Measurements from ENCODE around the gene PRDM10.
A peak's percentile ranks its signal among the peaks of the same experiment; 100 is the strongest.
"Not testable (repeated sequence)": the region's sequence is repeated elsewhere in the genome, so short reads cannot be mapped to it uniquely, and the experiment has no call there.

Gene PRDM10

DNA sequence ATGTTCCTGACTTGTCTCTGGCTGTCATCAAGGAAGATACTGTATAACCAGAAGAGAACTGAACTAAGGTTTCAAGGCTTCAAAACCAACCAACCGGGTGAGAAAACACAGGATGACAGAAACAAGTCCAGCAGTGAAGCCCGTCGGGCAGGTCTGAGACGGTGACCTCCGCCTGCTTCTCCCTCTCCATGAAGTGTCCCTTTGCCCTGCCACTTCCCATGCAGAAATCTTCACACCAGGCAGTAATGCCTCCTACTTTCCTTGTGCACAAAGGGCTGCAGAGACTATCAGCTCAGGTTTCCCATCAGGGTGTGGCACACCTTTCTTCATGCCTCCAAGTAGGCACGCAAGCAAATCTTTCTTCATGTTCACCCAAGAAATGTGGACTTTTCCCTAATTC, 24.2 kb downstream of the PRDM10 start:
- Histone ChIP-seq H3K4me2 (no peak overlapping the region), H3K9ac (no peak overlapping the region), H3K9me3 (no peaks in the 10 kb centered on the region), H3K27me3 (no peaks in the 10 kb centered on the region), H3K36me3 (no peaks in the 10 kb centered on the region), H4K20me1 (no peaks in the 10 kb centered on the region), H3K4me3 (no peak overlapping the region), H3K27ac (no peak overlapping the region), H3K4me1 (peaks cover 34% of the 10 kb centered on the region)
- TF ChIP-seq Cebpa-rat (IDR thresholded peaks at IDR 0.05): no peak

DNA sequence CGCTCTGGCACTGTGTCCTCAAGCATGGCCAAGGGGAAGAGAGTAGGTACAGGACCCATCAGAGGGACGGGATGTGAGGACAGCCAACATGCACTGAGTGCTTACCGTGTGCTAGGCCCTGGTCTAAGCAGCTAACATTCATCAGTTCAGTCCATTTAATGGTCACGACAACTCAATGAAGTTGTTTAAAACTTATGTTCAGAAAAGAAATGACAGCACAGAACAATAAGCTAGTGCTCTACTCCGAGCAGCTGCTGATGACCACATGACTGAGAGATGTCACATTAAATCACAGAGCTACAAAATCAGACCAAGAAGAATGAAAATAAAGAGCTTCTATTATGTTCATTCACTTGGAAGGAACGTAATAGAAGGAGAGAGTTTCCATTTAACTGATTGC, 26.3 kb downstream of the PRDM10 start:
- Histone ChIP-seq H3K9ac (no peak overlapping the region), H3K9me3 (no peaks in the 10 kb centered on the region), H3K27me3 (no peaks in the 10 kb centered on the region), H3K4me1 (peaks cover 55% of the 10 kb centered on the region), H3K27ac (peak overlapping the region; percentile 43; the same call in 1 of the 2 replicates), H3K4me3 (no peak overlapping the region), H4K20me1 (no peaks in the 10 kb centered on the region), H3K4me2 (0 out of 2 replicates have a peak overlapping the region, but pooled peaks have one; percentile 85), H3K36me3 (no peaks in the 10 kb centered on the region)
- TF ChIP-seq Cebpa-rat (IDR thresholded peaks at IDR 0.05): no peak

DNA sequence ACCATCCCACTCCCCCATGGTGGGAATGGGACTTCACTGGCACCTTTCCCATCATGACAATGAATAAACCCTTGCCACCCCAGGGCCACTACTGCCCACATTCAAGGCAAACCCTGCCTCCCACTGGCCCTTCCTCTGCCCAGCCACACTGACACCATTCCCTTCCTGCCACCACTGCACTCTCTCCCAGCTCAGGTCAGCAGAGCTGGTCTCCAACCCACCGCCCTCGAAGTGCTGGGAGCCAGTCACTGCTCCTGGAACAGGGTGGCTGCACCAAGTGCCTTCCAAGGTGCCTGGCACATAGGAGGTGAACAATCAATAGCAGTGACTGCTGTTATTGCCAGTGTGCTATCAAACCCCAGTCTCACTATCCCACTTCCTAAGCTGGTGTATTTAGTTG, 27.1 kb downstream of the PRDM10 start:
- Histone ChIP-seq H3K4me1 (peaks cover 63% of the 10 kb centered on the region), H3K4me2 (peak overlapping the region; percentile 85; the same call in 1 of the 2 replicates), H4K20me1 (no peaks in the 10 kb centered on the region), H3K27ac (peak overlapping the region; percentile 43), H3K4me3 (no peak overlapping the region), H3K9ac (no peak overlapping the region), H3K27me3 (no peaks in the 10 kb centered on the region), H3K9me3 (0 out of 2 replicates have a peak, but pooled peaks cover 7% of the 10 kb centered on the region), H3K36me3 (no peaks in the 10 kb centered on the region)
- no peak for TF ChIP-seq Cebpa-rat (IDR thresholded peaks at IDR 0.05)

DNA sequence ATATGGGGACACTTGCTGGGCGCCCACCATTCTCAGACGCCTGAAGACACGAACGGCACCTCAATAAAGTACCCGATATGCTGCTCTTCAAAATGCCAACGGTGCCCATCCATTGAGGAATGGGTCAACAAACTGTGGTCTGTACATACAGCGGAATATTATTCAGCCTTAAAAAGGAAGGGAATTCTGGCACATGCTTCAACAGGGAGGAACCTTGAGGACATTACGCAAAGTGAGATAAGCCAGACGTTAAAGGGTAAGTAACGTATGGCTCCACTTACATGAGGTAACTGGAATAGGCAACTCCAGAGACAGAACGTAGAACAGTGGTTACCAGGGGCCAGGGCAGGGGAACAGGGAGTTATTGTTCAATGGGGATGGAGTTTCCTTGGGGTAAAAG, 28.0 kb downstream of the PRDM10 start:
- Histone ChIP-seq H3K9ac (peak overlapping the region; percentile 59; the same call in 1 of the 2 replicates), H3K27me3 (no peaks in the 10 kb centered on the region), H3K9me3 (0 out of 2 replicates have a peak, but pooled peaks cover 7% of the 10 kb centered on the region), H3K4me3 (no peak overlapping the region), H4K20me1 (no peaks in the 10 kb centered on the region), H3K36me3 (no peaks in the 10 kb centered on the region), H3K4me2 (peak overlapping the region; percentile 85), H3K4me1 (peaks cover 71% of the 10 kb centered on the region), H3K27ac (peak overlapping the region; percentile 95)
- TF ChIP-seq Cebpa-rat (IDR thresholded peaks at IDR 0.05): no peak

DNA sequence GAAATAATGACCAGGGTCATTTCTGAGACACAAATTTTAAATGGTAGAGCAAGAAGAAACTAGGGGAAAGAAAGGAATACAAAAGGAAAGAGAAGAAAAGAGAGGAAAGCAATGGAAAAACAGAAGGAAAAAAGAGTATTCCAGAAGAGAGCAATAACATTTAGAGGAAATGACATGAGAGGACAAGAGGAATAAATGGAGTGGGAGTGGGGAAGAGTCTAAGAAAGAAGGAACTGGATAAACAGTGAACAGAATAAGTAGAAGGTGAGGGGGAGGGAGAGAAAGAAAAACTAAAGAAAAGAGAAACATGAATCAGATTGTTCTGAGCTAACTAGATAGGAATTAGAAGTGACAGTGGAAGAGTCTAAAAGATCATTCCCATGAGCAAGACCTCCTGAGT, 28.4 kb downstream of the PRDM10 start:
- Histone ChIP-seq H3K4me3 (no peak overlapping the region), H3K9me3 (0 out of 2 replicates have a peak, but pooled peaks cover 7% of the 10 kb centered on the region), H3K4me1 (peaks cover 76% of the 10 kb centered on the region), H3K4me2 (peak overlapping the region; percentile 85), H3K27ac (peak overlapping the region; percentile 95), H4K20me1 (no peaks in the 10 kb centered on the region), H3K27me3 (no peaks in the 10 kb centered on the region), H3K36me3 (no peaks in the 10 kb centered on the region), H3K9ac (peak overlapping the region; percentile 59; the same call in 1 of the 2 replicates)
- TF ChIP-seq Cebpa-rat (IDR thresholded peaks at IDR 0.05): no peak

DNA sequence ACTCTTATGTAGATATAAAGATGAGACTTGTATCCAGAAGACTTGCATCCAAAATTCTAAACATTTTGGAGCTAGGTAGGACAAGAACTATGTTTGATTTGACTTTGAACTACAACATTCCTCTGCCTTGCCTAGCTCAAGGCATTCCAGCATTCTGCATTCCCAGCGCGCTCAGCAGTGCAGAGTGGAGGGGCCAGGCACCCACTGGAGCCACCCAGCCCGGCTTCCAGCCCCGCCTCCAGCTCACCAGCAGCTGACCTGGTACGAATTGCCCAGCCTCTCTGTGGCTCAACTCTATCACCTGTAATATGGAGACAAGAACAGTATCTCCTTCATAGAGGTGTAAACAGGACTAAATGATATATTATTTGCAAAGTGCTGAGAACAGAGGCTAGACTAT, 28.8 kb downstream of the PRDM10 start:
- Histone ChIP-seq H3K9ac (peak overlapping the region; percentile 59; the same call in 1 of the 2 replicates), H3K27ac (peak overlapping the region; percentile 95), H4K20me1 (no peaks in the 10 kb centered on the region), H3K27me3 (no peaks in the 10 kb centered on the region), H3K36me3 (no peaks in the 10 kb centered on the region), H3K4me3 (no peak overlapping the region), H3K4me2 (peak overlapping the region; percentile 85), H3K4me1 (peaks cover 80% of the 10 kb centered on the region), H3K9me3 (0 out of 2 replicates have a peak, but pooled peaks cover 7% of the 10 kb centered on the region)
- no peak for TF ChIP-seq Cebpa-rat (IDR thresholded peaks at IDR 0.05)

DNA sequence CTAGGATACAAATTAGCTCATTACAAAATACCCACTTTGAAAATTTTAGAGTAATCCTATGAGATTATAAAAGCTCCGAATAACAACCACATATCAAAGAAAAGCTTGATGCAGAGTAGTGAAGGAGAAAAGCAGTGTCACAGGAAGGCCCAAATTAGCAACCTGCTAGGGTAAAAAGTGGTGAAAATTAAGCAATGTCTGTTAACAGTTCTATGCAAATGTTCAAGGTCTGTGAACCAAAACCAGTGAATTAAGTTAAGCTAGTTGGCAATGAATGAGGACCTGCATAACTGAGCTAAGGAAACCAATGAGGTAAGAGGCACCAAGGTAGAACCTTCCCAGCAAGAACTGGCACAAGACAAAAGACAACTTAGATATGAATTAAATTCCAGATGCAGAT, 29.6 kb downstream of the PRDM10 start:
- Histone ChIP-seq H4K20me1 (no peaks in the 10 kb centered on the region), H3K4me2 (peak overlapping the region; percentile 85), H3K9ac (peak overlapping the region; percentile 86), H3K4me3 (peak overlapping the region; percentile 46), H3K9me3 (0 out of 2 replicates have a peak, but pooled peaks cover 7% of the 10 kb centered on the region), H3K36me3 (no peaks in the 10 kb centered on the region), H3K4me1 (peaks cover 87% of the 10 kb centered on the region), H3K27ac (peak overlapping the region; percentile 95), H3K27me3 (no peaks in the 10 kb centered on the region)
- TF ChIP-seq Cebpa-rat (IDR thresholded peaks at IDR 0.05): peak; percentile 83; the same call in 1 of the 2 replicates

DNA sequence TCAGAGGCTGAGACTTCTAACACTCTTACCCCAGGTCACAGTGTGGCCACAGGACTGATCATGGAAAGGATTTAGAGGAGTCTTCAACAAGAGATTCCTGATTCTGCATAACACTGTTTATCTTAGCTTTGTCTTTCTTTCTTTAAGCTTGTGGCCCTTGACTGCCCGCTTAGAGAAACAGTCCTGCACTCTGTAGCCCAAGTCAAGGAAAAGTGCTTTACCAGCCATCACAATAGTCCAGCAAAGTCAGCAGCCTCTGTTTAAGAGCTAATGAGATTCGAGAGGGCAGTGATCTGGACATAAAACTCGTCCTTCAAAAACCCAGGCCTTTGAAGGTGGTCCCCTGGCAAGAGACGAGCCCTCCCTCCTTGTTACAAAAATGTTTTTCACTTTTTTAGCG, 30.0 kb downstream of the PRDM10 start:
- H3K36me3 ChIP-seq: no peaks in the 10 kb centered on the region
- no peaks in the 10 kb centered on the region for H3K27me3 ChIP-seq
- H3K4me2 ChIP-seq: peak overlapping the region; percentile 85
- peak overlapping the region; percentile 95 for H3K27ac ChIP-seq
- peaks cover 92% of the 10 kb centered on the region for H3K4me1 ChIP-seq
- no peak for TF ChIP-seq Cebpa-rat (IDR thresholded peaks at IDR 0.05)
- H3K9ac ChIP-seq: peak overlapping the region; percentile 86
- H4K20me1 ChIP-seq: no peaks in the 10 kb centered on the region
- H3K9me3 ChIP-seq: 0 out of 2 replicates have a peak, but pooled peaks cover 7% of the 10 kb centered on the region
- peak overlapping the region; percentile 46 for H3K4me3 ChIP-seq

DNA sequence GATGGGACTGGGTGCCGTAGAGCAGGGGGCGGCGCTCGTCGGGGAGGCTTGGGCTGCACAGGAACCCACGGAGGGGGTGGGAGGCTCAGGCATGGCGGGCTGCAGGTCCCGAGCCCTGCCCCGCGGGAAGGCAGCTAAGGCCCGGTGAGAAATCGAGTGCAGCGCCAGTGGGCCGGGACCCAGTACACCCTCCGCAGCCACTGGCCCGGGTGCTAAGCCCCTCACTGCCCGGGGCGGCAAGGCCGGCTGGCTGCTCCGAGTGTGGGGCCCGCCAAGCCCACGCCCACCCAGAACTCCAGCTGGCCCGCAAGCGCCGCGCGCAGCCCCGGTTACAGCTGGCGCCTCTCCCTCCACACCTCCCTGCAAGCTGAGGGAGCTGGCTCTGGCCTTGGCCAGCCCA, 30.8 kb downstream of the PRDM10 start:
- not testable (repeated sequence) for H4K20me1 ChIP-seq, H3K9me3 ChIP-seq, H3K4me3 ChIP-seq, H3K36me3 ChIP-seq, H3K27me3 ChIP-seq
- peak overlapping the region; percentile 86 for H3K9ac ChIP-seq
- H3K4me1 ChIP-seq: peaks cover 98% of the 10 kb centered on the region
- H3K4me2 ChIP-seq: peak overlapping the region; percentile 85
- H3K27ac ChIP-seq: peak overlapping the region; percentile 95

DNA sequence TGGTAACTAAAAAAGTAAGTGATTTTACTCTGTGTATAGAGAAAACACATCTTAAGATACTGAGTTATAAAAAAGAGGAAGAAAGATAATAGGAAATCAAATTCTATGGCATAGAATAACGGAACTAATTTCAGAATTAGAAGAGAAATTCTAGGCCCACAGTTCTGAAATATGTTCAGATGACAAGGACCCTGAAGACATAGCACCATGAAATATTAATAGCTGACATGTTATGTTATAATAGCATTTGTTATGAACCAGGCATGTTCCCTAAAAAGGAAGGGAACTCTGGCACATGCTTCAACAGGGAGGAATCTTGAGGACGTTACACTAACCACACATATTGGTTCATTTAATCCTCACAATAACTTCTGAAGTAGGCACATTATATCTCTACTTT, 32.7 kb downstream of the PRDM10 start:
- peak overlapping the region; percentile 95 for H3K27ac ChIP-seq
- peaks cover 100% of the 10 kb centered on the region for H3K4me1 ChIP-seq
- 0 out of 2 replicates have a peak, but pooled peaks cover 7% of the 10 kb centered on the region for H3K9me3 ChIP-seq
- no peak overlapping the region for H3K4me3 ChIP-seq
- no peaks in the 10 kb centered on the region for H3K27me3 ChIP-seq
- no peaks in the 10 kb centered on the region for H4K20me1 ChIP-seq
- peak overlapping the region; percentile 85 for H3K4me2 ChIP-seq
- no peaks in the 10 kb centered on the region for H3K36me3 ChIP-seq
- no peak overlapping the region for H3K9ac ChIP-seq
- TF ChIP-seq Cebpa-rat (IDR thresholded peaks at IDR 0.05): no peak

Measured in BLaER1 (cell line).